ENCODE results near the gene NEURL1. TPM values are rescaled to one million over a fixed set of nuclear protein-coding genes. Genes with fewer than 3 reads are reported as not detected.

The NEURL1 gene
- total RNA-seq, 1 donor from 2014 or later: 0.05 TPM

GRCh38 chr10:103545771-103546281 lies 52.3 kb downstream of the NEURL1 start:
- Mint-ChIP-seq H3K27me3 (ENCODE audit: low read depth) (peaks cover 35% of the 10 kb centered on the region), H3K36me3 (ENCODE audit: low read depth) (peaks cover 2% of the 10 kb centered on the region), H3K4me3 (ENCODE audit: unreplicated experiment) (no peak overlapping the region), H3K4me1 (ENCODE audit: low read depth) (peaks cover 6% of the 10 kb centered on the region), H3K27ac (ENCODE audit: unreplicated experiment) (no peak overlapping the region), H3K9me3 (ENCODE audit: low read depth) (no peaks in the 10 kb centered on the region)
- DNase-seq (ENCODE audit: low spot score): no peak
- TF ChIP-seq CTCF (IDR thresholded peaks at IDR 0.05): no peak

- no peaks in the 10 kb centered on the region for H3K9me3 Mint-ChIP-seq (ENCODE audit: low read depth)
- H3K4me1 Mint-ChIP-seq (ENCODE audit: low read depth): peaks cover 6% of the 10 kb centered on the region
- no peaks in the 10 kb centered on the region for H3K36me3 Mint-ChIP-seq (ENCODE audit: low read depth)
- H3K27me3 Mint-ChIP-seq (ENCODE audit: low read depth): peaks cover 29% of the 10 kb centered on the region
- no peak overlapping the region for H3K27ac Mint-ChIP-seq (ENCODE audit: unreplicated experiment)
- TF ChIP-seq CTCF (IDR thresholded peaks at IDR 0.05): no peak
- H3K4me3 Mint-ChIP-seq (ENCODE audit: unreplicated experiment): no peak overlapping the region
- no peak for DNase-seq (ENCODE audit: low spot score)
Measured at GRCh38 chr10:103546401-103546800, 52.9 kb downstream of the NEURL1 start.

- no peak overlapping the region for H3K27ac Mint-ChIP-seq (ENCODE audit: unreplicated experiment)
- H3K9me3 Mint-ChIP-seq (ENCODE audit: low read depth): no peaks in the 10 kb centered on the region
- no peak for DNase-seq (ENCODE audit: low spot score)
- TF ChIP-seq CTCF (IDR thresholded peaks at IDR 0.05): no peak
- H3K4me1 Mint-ChIP-seq (ENCODE audit: low read depth): peaks cover 6% of the 10 kb centered on the region
- H3K27me3 Mint-ChIP-seq (ENCODE audit: low read depth): peaks cover 36% of the 10 kb centered on the region
- H3K4me3 Mint-ChIP-seq (ENCODE audit: unreplicated experiment): no peak overlapping the region
- no peaks in the 10 kb centered on the region for H3K36me3 Mint-ChIP-seq (ENCODE audit: low read depth)
Measured at GRCh38 chr10:103547391-103547946, 54.0 kb downstream of the NEURL1 start.

GRCh38 chr10:103548006-103548405 lies 54.5 kb downstream of the NEURL1 start:
- Mint-ChIP-seq H3K27me3 (ENCODE audit: low read depth) (peaks cover 38% of the 10 kb centered on the region), H3K4me1 (ENCODE audit: low read depth) (peaks cover under 1% of the 10 kb centered on the region), H3K4me3 (ENCODE audit: unreplicated experiment) (no peak overlapping the region), H3K9me3 (ENCODE audit: low read depth) (no peaks in the 10 kb centered on the region), H3K27ac (ENCODE audit: unreplicated experiment) (no peak overlapping the region), H3K36me3 (ENCODE audit: low read depth) (no peaks in the 10 kb centered on the region)
- TF ChIP-seq CTCF (IDR thresholded peaks at IDR 0.05): no peak
- no peak for DNase-seq (ENCODE audit: low spot score)

- TF ChIP-seq CTCF (IDR thresholded peaks at IDR 0.05): no peak
- H3K9me3 Mint-ChIP-seq (ENCODE audit: low read depth): no peaks in the 10 kb centered on the region
Measured at GRCh38 chr10:103548581-103549348, 55.3 kb downstream of the NEURL1 start.

More at GRCh38 chr10:103548581-103549348, 55.3 kb downstream of the NEURL1 start:
- no peaks in the 10 kb centered on the region for H3K4me1 Mint-ChIP-seq (ENCODE audit: low read depth)
- no peak overlapping the region for H3K27ac Mint-ChIP-seq (ENCODE audit: unreplicated experiment)
- peaks cover 37% of the 10 kb centered on the region for H3K27me3 Mint-ChIP-seq (ENCODE audit: low read depth)
- no peaks in the 10 kb centered on the region for H3K36me3 Mint-ChIP-seq (ENCODE audit: low read depth)
- no peak overlapping the region for H3K4me3 Mint-ChIP-seq (ENCODE audit: unreplicated experiment)
- DNase-seq (ENCODE audit: low spot score): no peak

All from chondrocyte (in vitro differentiated cells).